Stomach (tissue), 9 donors: ENCODE results near the gene PNLIP. TPM values are rescaled to one million over a fixed set of nuclear protein-coding genes. Genes with fewer than 3 reads are reported as not detected.

Source experiments
- DNase-seq, 2 donors: peaks; one replicate each; pipeline versions ENCODE4 v3.0.0 to v3.0.0-alpha.2; 2013 to 2019
- H3K27ac ChIP-seq, 5 donors: fragments of 200-600 bp in 4 of 5; sonication (generic) in 4 of 5; one replicate each; pipeline ENCODE4 v1.5.1; 2013 to 2019; ENCODE audit warnings: mild to moderate bottlenecking in 1 of 5, moderate library complexity in 1 of 5
- H3K27me3 ChIP-seq, 3 donors: fragments of 200-600 bp; sonication (generic); one replicate each; pipeline ENCODE4 v1.5.1; 2017 to 2019; ENCODE audit warnings: mixed run types in 1 of 3
- H3K36me3 ChIP-seq, 4 donors: fragments of 200-600 bp; sonication (generic); 1 replicate in 3 of 4; 2 replicates in 1 of 4; pipeline ENCODE4 v1.5.1; 2016 to 2019
- H3K4me1 ChIP-seq, 4 donors: fragments of 200-600 bp; sonication (generic); one replicate each; pipeline ENCODE4 v1.5.1; 2016 to 2019
- H3K4me3 ChIP-seq, 4 donors: fragments of 200-600 bp; sonication (generic) in 3 of 4; one replicate each; pipeline ENCODE4 v1.5.1; 2016 to 2019; ENCODE audit warnings: mild to moderate bottlenecking in 1 of 4
- H3K9me3 ChIP-seq, 4 donors: fragments of 200-600 bp; sonication (generic); one replicate each; pipeline ENCODE4 v1.5.1; 2016 to 2019
- EP300 ChIP-seq: sonication (generic); formaldehyde crosslinking; IDR thresholded peaks from one replicate; pipeline ENCODE4 v1.6.1; 2017; ENCODE audit warnings: antibody characterized with exemption
- POLR2A ChIP-seq, 4 donors: fragments of 450-650 bp; IDR thresholded peaks; one replicate each; pipeline ENCODE4 v1.6.1; 2016; ENCODE audit warnings: antibody characterized with exemption in 4 of 4, control low read depth in 2 of 4, mild to moderate bottlenecking in 1 of 4, moderate library complexity in 1 of 4
- POLR2AphosphoS5 ChIP-seq, 3 donors: sonication (generic); formaldehyde crosslinking; IDR thresholded peaks; one replicate each; pipeline ENCODE4 v1.6.1; 2016; ENCODE audit warnings: antibody characterized with exemption in 3 of 3
- WGBS, 5 donors: extraction: QIAGEN DNeasy Blood & Tissue Kit in 3 of 5; methylation state at CpG; one replicate each; pipeline versions ENCODE4 v1.1.5 to v1.1.7; 2013 to 2018; 5-methylcytosine and 5-hydroxymethylcytosine counted together
- intact Hi-C: fragments of 100-400 bp; cut with DNase I; formaldehyde crosslinking; loops from one replicate; pipeline ENCODE4 v1.15.1; 2023; ENCODE audit warnings: low total_unique reads
- polyA plus RNA-seq, 3 donors: library from polyadenylated mRNA; stranded (reverse); fragments of 200-250 nt; gene quantifications; one replicate each; pipeline ENCODE4 v1.2.3, GENCODE V29; 2013
- total RNA-seq, 5 donors: library from RNA; depleted of rRNA; stranded (reverse); fragments of >200 nt; gene quantifications; one replicate each; pipeline versions ENCODE4 v1.1.0 to v1.2.3, GENCODE V29; 2014 to 2016
- TF ChIP-seq, protein P1 (sequence below), 7 experiments: fragments of 450-650 bp in 4 of 7; fragments of 200-600 bp in 3 of 7; sonication (generic) in 3 of 7; IDR thresholded peaks; one replicate each; pipeline ENCODE4 v1.5.1; 2016 to 2019; ENCODE audit warnings: antibody characterized with exemption in 7 of 7, control low read depth in 2 of 7, mild to moderate bottlenecking in 1 of 7
- donor health status: healthy with polysubstance abuse.
- donor health status: Bipolar disorder and iron deficiency.
- donor health status: healthy.

PNLIP gene
- total and polyA plus RNA-seq, 8 donors, result 1.0 to 6.7 (median 1.1) TPM; not detected in 5

DNA sequence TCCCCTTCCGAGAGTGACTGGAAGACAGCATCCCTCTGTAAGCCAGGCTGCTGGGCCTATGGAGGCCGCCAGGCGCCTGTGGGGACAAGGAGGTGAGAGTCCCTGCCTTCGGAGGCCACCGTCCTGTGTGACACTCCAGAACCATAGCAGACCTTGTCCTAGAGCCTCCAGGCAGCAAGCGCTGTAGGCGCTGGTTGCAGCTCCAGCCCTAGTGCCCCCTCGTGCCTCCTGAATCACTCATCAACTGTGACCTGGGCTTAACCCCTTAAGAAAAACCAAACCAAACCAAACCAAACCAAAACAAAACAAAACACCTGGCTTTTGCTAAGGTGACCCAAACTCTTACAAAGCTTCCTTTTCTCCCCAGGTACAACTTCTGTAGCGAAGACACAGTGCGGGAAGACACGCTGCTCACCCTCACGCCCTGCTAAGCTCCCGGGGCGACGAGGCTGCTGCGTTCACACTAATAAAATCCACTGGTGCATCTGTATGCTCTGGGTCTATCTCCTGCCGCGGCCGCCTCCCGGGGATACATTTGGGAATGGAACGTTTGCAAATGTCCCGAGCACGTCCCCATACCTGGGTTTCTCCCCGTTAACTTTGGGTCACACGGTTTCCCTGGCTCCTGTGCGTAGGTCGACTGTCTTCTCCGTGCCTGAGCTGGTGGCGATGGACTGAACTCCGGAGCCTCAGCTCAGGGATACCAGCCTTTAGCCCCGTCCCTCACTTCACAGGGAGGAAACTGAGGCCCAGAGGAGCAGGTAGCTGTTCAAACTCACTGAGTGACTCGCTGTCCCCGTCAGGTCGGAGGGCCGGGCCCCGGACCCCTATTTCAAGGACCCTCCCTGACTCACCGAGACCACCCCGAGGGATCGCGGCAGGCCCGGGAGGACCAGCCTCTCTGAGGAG is 63.2 kb downstream of the PNLIP start:
- Histone ChIP-seq H3K36me3 (no peaks in the 10 kb centered on the region), H3K4me1 (peaks cover 0 to 18% (median 7%) of the 10 kb centered on the region in 4 donors), H3K27ac (no peak overlapping the region), H3K4me3 (peak overlapping the region; percentile 14 to 36 (median 28)), H3K9me3 (peaks cover 0 to 12% (median 7%) of the 10 kb centered on the region in 4 donors), H3K27me3 (peaks cover 4 to 46% (median 24%) of the 10 kb centered on the region in 3 donors)
- intact Hi-C loops, result no loop called here
- peak in 1 of 2 donors; percentile 39 for DNase-seq
- 29 to 59% (median 41%) methylated on average over 30 to 41 of the region's 41 CpGs for WGBS, 5 donors
- no peak for TF ChIP-seq POLR2AphosphoS5 (IDR thresholded peaks at IDR 0.05)
- TF ChIP-seq, protein P1, sequence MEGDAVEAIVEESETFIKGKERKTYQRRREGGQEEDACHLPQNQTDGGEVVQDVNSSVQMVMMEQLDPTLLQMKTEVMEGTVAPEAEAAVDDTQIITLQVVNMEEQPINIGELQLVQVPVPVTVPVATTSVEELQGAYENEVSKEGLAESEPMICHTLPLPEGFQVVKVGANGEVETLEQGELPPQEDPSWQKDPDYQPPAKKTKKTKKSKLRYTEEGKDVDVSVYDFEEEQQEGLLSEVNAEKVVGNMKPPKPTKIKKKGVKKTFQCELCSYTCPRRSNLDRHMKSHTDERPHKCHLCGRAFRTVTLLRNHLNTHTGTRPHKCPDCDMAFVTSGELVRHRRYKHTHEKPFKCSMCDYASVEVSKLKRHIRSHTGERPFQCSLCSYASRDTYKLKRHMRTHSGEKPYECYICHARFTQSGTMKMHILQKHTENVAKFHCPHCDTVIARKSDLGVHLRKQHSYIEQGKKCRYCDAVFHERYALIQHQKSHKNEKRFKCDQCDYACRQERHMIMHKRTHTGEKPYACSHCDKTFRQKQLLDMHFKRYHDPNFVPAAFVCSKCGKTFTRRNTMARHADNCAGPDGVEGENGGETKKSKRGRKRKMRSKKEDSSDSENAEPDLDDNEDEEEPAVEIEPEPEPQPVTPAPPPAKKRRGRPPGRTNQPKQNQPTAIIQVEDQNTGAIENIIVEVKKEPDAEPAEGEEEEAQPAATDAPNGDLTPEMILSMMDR (IDR thresholded peaks at IDR 0.05), result no peak
- no peak for TF ChIP-seq EP300
- TF ChIP-seq POLR2A (IDR thresholded peaks at IDR 0.05), result no peak

DNA sequence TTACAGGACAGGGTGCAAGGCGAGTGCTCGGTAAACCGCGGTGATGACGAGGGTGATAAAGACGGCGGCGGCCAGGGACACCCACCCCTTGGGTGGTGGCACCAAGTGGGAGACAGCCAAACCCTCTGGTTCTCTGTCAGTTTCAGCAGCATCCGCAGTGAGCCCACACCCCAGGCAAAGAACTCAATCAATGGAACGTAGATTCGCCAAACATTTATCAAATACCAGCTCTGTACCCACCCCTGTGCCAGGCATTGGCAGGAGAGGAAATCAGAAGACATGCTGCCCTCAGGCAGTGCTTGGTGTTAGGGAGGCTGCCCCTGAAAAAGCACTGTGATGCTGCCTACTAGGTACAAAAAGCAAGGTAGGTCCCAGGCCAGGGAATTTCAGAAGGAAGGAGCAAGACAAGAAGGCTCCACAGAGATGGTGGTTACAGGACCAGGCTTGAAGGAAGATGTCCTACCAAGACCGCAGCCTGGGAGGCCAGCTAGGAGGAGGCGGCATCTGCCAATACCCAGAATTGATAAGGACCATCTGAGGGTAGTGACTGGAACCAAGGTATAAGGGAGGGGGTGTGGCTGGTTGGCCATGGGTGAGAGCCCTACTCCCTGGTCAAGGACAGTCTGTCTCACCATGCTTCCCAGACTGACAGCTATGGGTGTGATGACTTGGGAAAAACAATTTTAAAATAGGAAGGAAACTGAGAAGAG is 64.9 kb downstream of the PNLIP start:
- peaks cover 0 to 17% (median 8%) of the 10 kb centered on the region in 4 donors for H3K9me3 ChIP-seq
- TF ChIP-seq POLR2A (IDR thresholded peaks at IDR 0.05) (no peak), EP300 (no peak), POLR2AphosphoS5 (IDR thresholded peaks at IDR 0.05) (no peak)
- TF ChIP-seq, protein P1 (IDR thresholded peaks at IDR 0.05), result no peak
- peaks cover 4 to 45% (median 24%) of the 10 kb centered on the region in 3 donors for H3K27me3 ChIP-seq
- WGBS, 5 donors, result 90 to 95% (median 94%) methylated on average over 13 of the region's 13 CpGs
- no peak for DNase-seq
- no peak overlapping the region for H3K4me3 ChIP-seq
- H3K36me3 ChIP-seq, result no peaks in the 10 kb centered on the region
- intact Hi-C loops, result no loop called here
- peaks cover 0 to 18% (median 7%) of the 10 kb centered on the region in 4 donors for H3K4me1 ChIP-seq
- H3K27ac ChIP-seq, result no peak overlapping the region

DNA sequence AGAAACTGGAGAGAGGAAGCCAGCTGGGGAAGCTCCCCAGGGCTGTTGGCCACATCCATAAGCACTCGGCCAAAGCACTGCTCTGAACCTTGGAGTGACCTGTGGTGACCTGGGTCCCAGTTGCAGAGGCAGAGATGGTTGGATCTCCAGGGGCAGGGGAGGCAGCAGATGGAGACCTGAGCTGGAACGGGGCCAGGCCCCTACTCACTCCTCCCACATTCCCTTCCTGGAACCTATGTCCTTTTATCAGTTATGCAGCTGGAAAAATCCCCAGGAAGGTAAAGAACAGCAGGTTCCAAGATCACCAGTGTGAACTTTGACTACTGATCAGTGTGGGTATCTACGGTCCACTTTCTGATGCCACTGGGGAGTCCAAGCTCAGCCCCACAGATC is 65.4 kb downstream of the PNLIP start:
- intact Hi-C loops, result no loop called here
- H3K4me3 ChIP-seq, result no peak overlapping the region
- no peak for TF ChIP-seq POLR2A (IDR thresholded peaks at IDR 0.05)
- TF ChIP-seq, protein P1 (IDR thresholded peaks at IDR 0.05), result no peak
- no peak for TF ChIP-seq POLR2AphosphoS5 (IDR thresholded peaks at IDR 0.05)
- no peak for TF ChIP-seq EP300
- peaks cover 4 to 41% (median 24%) of the 10 kb centered on the region in 3 donors for H3K27me3 ChIP-seq
- peaks cover 0 to 17% (median 8%) of the 10 kb centered on the region in 4 donors for H3K9me3 ChIP-seq
- no peak for DNase-seq
- no peak overlapping the region for H3K27ac ChIP-seq
- no peaks in the 10 kb centered on the region for H3K36me3 ChIP-seq
- 49 to 79% (median 60%) methylated on average over 3 of the region's 3 CpGs for WGBS, 5 donors
- peaks cover 0 to 18% (median 7%) of the 10 kb centered on the region in 4 donors for H3K4me1 ChIP-seq

DNA sequence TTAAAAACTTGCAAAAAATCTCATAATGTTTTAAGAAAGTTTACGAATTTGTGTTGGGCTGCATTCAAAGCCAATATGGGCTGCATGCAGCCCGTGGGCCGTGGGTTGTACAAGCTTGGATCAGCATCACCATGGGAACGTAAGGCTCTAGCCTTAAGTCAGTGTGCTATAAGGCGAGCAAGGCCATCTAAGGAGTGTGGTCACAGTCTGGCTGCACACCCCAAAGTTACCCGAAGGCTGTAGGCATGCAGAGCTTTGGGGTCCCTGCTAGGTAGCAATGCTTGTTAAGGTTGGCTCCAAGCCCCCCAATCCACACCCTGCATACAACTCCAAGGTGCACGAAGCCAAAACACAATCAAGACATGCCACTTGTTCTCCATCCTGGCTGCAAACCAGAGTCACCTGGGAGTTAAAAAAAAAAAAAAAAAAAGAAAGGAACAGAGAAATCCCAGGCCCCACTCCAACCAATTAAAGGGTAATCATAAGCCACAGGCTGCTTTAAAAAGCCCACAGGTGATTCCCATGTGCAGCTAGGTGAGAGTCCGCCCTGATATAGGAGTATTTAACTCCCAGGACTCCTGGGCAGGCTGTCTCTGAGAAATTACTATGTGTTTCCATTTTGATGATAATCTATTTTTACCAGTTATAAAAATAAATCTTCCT is 66.5 kb downstream of the PNLIP start:
- TF ChIP-seq POLR2A (IDR thresholded peaks at IDR 0.05) (no peak), POLR2AphosphoS5 (IDR thresholded peaks at IDR 0.05) (no peak), EP300 (no peak)
- TF ChIP-seq, protein P1 (IDR thresholded peaks at IDR 0.05), result no peak
- H3K4me3 ChIP-seq, result no peak overlapping the region
- intact Hi-C loops, result no loop called here

More for the DNA sequence above, 66.5 kb downstream of the PNLIP start:
- WGBS, 5 donors, result 88 to 94% (median 93%) methylated on average over 8 of the region's 8 CpGs
- H3K27me3 ChIP-seq, result peaks cover 4 to 36% (median 24%) of the 10 kb centered on the region in 3 donors
- no peaks in the 10 kb centered on the region for H3K36me3 ChIP-seq
- no peak for DNase-seq
- peaks cover 0 to 17% (median 8%) of the 10 kb centered on the region in 4 donors for H3K9me3 ChIP-seq
- peaks cover 0 to 18% (median 7%) of the 10 kb centered on the region in 4 donors for H3K4me1 ChIP-seq
- no peak overlapping the region for H3K27ac ChIP-seq
